Kidney (tissue), 14 donors: ENCODE data around the gene BPIFA3. TPM values are rescaled to one million over a fixed set of nuclear protein-coding genes. Genes with fewer than 3 reads are reported as not detected.

ENCODE experiments used
- DNase-seq, 5 donors: peaks; one replicate each; pipeline ENCODE4 v3.0.0-alpha.2; 2013 to 2020
- FAIRE-seq: peaks from 2 replicates; lab custom pipeline; 2012; peaks lifted over from hg19 to GRCh38; lab: Jason Lieb, UNC
- H3K27ac ChIP-seq, 2 donors: one replicate each; pipeline ENCODE4 v1.7.0; 2013; ENCODE audit warnings: low read depth in 2 of 2, low read length in 2 of 2, inconsistent platforms in 1 of 2
- H3K27me3 ChIP-seq: one replicate; pipeline ENCODE4 v1.7.1; 2013; ENCODE audit warnings: low read length, inconsistent platforms; ENCODE audit not compliant: control insufficient read depth, insufficient read depth
- H3K36me3 ChIP-seq, 3 donors: one replicate each; pipeline versions ENCODE4 v1.7.0 to v1.7.1; 2013; ENCODE audit warnings: low read length in 3 of 3, control low read depth in 1 of 3, inconsistent platforms in 1 of 3; ENCODE audit not compliant: insufficient read depth in 3 of 3, control insufficient read depth in 2 of 3
- H3K4me1 ChIP-seq, 3 donors: one replicate each; pipeline versions ENCODE4 v1.7.0 to v1.7.1; 2013; ENCODE audit warnings: low read length in 3 of 3, inconsistent platforms in 1 of 3, low read depth in 1 of 3; ENCODE audit not compliant: control insufficient read depth in 2 of 3, insufficient read depth in 2 of 3
- H3K4me3 ChIP-seq, 3 donors: one replicate each; pipeline versions ENCODE4 v1.7.0 to v1.8.1; 2013; ENCODE audit warnings: low read length in 3 of 3, control low read depth in 1 of 3, inconsistent platforms in 1 of 3
- H3K9ac ChIP-seq, 3 donors: one replicate each; pipeline versions ENCODE4 v1.7.0 to v1.7.1; 2013; ENCODE audit warnings: low read length in 3 of 3, control low read depth in 1 of 3, inconsistent platforms in 1 of 3
- H3K9me3 ChIP-seq, 3 donors: one replicate each; pipeline versions ENCODE4 v1.7.0 to v1.7.1; 2013; ENCODE audit warnings: low read length in 3 of 3, control low read depth in 1 of 3, inconsistent platforms in 1 of 3; ENCODE audit not compliant: control insufficient read depth in 2 of 3, insufficient read depth in 1 of 3
- intact Hi-C: fragments of 100-400 bp; cut with DNase I; formaldehyde crosslinking; loops from one replicate; pipeline ENCODE4 v1.11.1; 2022
- polyA plus RNA-seq: library from polyadenylated mRNA; stranded (reverse); fragments of 350-450 nt; fragmentation: Illumina TruSeq; extraction: RNeasy Lipid Tissue Mini Kit (QIAGEN cat#74804); gene quantifications from one replicate; pipeline ENCODE4 v1.2.3, GENCODE V29; 2014; ENCODE audit warnings: low read depth, low replicate concordance; ENCODE audit not compliant: insufficient read depth
- total RNA-seq: library from RNA; stranded (reverse); fragmentation: NEBNext Ultra II Directional; extraction: Animal tissue kit (Norgen Biotek cat#: 25700); gene quantifications from one replicate; pipeline ENCODE4 v1.2.1, GENCODE V29; 2021
- TF ChIP-seq, protein P1 (sequence below): IDR thresholded peaks from 3 replicates; pipeline ENCODE4 v1.5.1; 2012; ENCODE audit warnings: mild to moderate bottlenecking, moderate library complexity, borderline replicate concordance; ENCODE audit not compliant: insufficient read depth; ENCODE audit errors: extremely low read depth
- donor health status: control.
- donor health status: control.
- donor health status: control.
- donor health status: control.
- donor health status: control.
- donor health status: DM: yes; HTN: yes; CAD: no.
- donor health status: Normal renal cell carcinoma (clear cell type).

Gene BPIFA3
- total and polyA plus RNA-seq, 2 donors from 2014 or later, result not detected

DNA sequence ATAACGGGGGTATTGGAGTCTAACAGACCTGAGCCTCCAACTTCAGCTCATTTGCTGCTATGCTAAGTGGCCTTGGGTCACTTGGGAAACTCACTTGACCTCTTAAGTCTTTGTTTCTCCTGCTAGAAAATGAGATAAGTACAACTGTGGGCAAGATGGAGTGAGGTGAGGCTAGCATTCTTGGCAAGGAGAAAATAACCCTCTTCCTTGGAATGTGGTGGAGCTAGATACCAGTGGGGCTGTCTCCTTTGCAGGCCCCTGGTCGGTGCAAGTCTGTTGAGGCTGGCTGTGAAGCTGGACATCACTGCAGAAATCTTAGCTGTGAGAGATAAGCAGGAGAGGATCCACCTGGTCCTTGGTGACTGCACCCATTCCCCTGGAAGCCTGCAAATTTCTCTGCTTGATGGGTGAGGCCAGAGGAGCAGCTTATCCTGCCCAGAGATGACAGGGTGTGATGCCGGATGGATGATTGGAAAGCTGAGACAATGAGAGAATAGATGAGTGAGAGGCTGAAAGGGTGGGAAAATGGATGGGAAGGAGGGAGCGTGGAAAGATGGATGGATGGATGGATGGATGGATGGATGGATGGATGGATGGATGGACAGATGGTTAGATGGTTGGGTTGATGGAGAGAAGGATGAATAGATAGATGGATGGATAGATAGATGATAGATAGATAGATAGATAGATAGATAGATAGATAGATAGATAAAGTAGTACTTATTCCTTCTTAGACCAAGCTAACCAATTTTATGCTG, 23.0 kb downstream of the BPIFA3 start:
- intact Hi-C loops, result no loop called here
- no peak for FAIRE-seq
- H3K27me3 ChIP-seq, result no peaks in the 10 kb centered on the region

DNA sequence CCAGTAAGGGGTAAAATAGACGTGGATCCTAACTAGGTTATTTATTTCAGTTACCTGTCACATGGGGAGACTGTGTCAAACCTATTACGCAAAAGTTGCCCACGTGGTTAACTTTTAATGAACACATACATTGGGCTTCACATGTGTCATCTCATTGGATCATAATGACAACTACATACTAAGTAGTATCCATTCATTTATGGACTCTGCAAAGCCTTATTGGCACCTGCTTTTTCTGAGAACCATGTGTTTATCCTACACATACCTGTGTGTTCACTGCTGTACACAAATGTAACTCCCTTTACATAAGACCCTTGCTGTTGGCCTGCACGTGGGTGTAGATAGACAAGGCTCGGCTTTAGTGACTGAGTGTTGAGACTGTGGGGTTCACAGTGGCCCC, 23.8 kb downstream of the BPIFA3 start:
- H3K4me1 ChIP-seq, result peaks cover 0 to 2% (median under 1%) of the 10 kb centered on the region in 3 donors
- intact Hi-C loops, result no loop called here
- FAIRE-seq, result no peak

More for the DNA sequence above, 23.0 kb downstream of the BPIFA3 start:
- no peaks in the 10 kb centered on the region for H3K9me3 ChIP-seq
- no peaks in the 10 kb centered on the region for H3K36me3 ChIP-seq
- no peak for DNase-seq
- H3K4me3 ChIP-seq, result no peak overlapping the region
- H3K4me1 ChIP-seq, result peaks cover 0 to 2% (median 0%) of the 10 kb centered on the region in 3 donors
- H3K9ac ChIP-seq, result no peak overlapping the region
- TF ChIP-seq, protein P1, sequence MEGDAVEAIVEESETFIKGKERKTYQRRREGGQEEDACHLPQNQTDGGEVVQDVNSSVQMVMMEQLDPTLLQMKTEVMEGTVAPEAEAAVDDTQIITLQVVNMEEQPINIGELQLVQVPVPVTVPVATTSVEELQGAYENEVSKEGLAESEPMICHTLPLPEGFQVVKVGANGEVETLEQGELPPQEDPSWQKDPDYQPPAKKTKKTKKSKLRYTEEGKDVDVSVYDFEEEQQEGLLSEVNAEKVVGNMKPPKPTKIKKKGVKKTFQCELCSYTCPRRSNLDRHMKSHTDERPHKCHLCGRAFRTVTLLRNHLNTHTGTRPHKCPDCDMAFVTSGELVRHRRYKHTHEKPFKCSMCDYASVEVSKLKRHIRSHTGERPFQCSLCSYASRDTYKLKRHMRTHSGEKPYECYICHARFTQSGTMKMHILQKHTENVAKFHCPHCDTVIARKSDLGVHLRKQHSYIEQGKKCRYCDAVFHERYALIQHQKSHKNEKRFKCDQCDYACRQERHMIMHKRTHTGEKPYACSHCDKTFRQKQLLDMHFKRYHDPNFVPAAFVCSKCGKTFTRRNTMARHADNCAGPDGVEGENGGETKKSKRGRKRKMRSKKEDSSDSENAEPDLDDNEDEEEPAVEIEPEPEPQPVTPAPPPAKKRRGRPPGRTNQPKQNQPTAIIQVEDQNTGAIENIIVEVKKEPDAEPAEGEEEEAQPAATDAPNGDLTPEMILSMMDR, result no peak
- H3K27ac ChIP-seq, result no peak overlapping the region

DNA sequence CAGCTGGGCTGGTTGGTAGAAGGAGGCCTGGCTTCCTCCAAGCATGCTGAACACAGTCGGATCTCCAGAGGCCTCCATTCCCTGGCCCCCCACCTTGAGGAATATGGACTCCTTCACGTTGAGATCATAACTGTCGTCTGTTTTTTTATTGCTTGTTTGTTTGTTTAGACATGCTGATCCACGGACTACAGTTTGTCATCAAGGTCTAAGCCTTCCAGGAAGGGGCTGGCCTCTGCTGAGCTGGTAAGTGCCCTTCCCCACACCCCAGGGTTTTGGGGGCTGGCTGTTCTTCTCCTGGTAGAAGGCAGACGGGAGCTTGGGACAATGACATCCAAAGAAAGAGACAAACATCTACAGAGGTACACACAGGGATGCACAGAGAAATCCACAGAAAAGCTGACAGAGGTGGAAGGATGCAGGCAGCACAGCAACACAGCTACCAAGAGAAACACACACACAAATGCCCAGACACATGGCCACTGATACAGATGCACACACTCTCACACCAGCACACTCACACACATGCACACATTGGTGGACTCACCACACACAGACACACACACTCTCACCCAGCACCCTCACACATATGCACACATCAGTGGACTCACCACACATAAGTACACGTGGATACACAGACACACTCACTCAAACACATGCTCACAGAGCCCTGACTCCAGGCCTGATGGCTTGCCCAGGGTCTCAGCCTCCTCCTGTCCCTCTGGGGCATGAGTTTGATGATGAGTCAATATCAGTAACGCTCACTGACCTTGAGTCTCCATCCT, 25.4 kb downstream of the BPIFA3 start:
- intact Hi-C loops, result no loop called here
- TF ChIP-seq, protein P1, result no peak

More for the DNA sequence above, 23.8 kb downstream of the BPIFA3 start:
- no peak overlapping the region for H3K4me3 ChIP-seq
- H3K9me3 ChIP-seq, result no peaks in the 10 kb centered on the region
- no peaks in the 10 kb centered on the region for H3K36me3 ChIP-seq
- no peak for DNase-seq
- TF ChIP-seq, protein P1, result no peak
- no peaks in the 10 kb centered on the region for H3K27me3 ChIP-seq
- H3K9ac ChIP-seq, result no peak overlapping the region
- no peak overlapping the region for H3K27ac ChIP-seq

More for the DNA sequence above, 25.4 kb downstream of the BPIFA3 start:
- no peaks in the 10 kb centered on the region for H3K36me3 ChIP-seq
- H3K9me3 ChIP-seq, result no peaks in the 10 kb centered on the region
- no peaks in the 10 kb centered on the region for H3K27me3 ChIP-seq
- no peak overlapping the region for H3K27ac ChIP-seq
- H3K4me3 ChIP-seq, result no peak overlapping the region
- FAIRE-seq (no peak), DNase-seq (no peak)
- peaks cover 0 to 8% (median 4%) of the 10 kb centered on the region in 3 donors for H3K4me1 ChIP-seq
- H3K9ac ChIP-seq, result no peak overlapping the region
